Measurements from ENCODE around the gene RIBC2. TPM values are rescaled to one million over a fixed set of nuclear protein-coding genes. Genes with fewer than 3 reads are reported as not detected.

RIBC2 gene
- total and polyA plus RNA-seq, 9 of the 15 experiments (the other 6 are each of a cell fraction or from before 2014, with no cell fraction given) = not detected

DNA sequence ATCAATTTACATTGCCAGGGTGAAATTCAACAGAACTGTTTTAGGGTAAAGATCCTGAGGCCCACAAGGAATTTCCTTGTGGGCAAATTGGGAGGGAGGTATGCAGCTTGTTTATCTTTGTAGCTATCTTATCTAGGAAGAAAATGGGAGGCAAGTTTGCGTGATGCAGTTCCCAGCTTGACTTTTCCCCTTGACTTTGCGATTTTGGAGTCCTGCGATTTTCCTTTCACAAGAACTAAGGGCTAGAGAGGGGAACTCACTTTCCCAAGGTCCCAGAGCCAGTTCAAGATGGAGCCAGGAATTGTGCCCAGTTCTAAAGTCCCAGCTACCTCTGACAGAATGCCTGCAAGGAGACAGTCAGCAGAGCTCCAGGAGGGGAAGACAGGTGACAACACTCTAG, 30.7 kb downstream of the RIBC2 start:
- H3K4me3 ChIP-seq = no peak overlapping the region
- H2AFZ ChIP-seq (ENCODE audit: low read depth, low read length) = no peak overlapping the region
- in situ Hi-C loops (cut with MboI) = no loop called here
- WGBS (ENCODE audit: insufficient coverage, low coverage, missing lambda C conversion rate) = 6% methylated on average over 3 of the region's 3 CpGs
- intact Hi-C loops (cut with micrococcal nuclease) = no loop called here
- no peak overlapping the region for H3K9ac ChIP-seq (ENCODE audit: insufficient read depth in 1 of 2, low read depth in 2 of 2, low read length in 2 of 2)
- no peak overlapping the region for H3K27ac ChIP-seq (ENCODE audit: extremely low read depth, low read depth, low read length)
- H3K4me2 ChIP-seq (ENCODE audit: insufficient read depth, low read length) = no peak overlapping the region
- TF ChIP-seq PHF20 (IDR thresholded peaks at IDR 0.05; ENCODE audit: partially characterized antibody) (no peak), ZNF551 (CRISPR knock-in tag; IDR thresholded peaks at IDR 0.05) (no peak), POU5F1 (IDR thresholded peaks at IDR 0.05; ENCODE audit: borderline replicate concordance, low read depth, low read length, partially characterized antibody) (no peak), TBP (optimal IDR thresholded peaks at IDR 0.05; ENCODE audit: low read depth, low read length) (no peak), HNRNPLL (IDR thresholded peaks at IDR 0.05; ENCODE audit: low read depth, low read length, poor library complexity, severe bottlenecking) (no peak), HIVEP1 (CRISPR knock-in tag; IDR thresholded peaks at IDR 0.05) (no peak), ILK (tag; IDR thresholded peaks at IDR 0.05; ENCODE audit: borderline replicate concordance, low read depth) (no peak), ILF3 (IDR thresholded peaks at IDR 0.05; ENCODE audit: borderline replicate concordance) (no peak)
- TF ChIP-seq, protein P1, sequence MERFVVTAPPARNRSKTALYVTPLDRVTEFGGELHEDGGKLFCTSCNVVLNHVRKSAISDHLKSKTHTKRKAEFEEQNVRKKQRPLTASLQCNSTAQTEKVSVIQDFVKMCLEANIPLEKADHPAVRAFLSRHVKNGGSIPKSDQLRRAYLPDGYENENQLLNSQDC (CRISPR knock-in tag; IDR thresholded peaks at IDR 0.05) = no peak
- TF ChIP-seq, protein P2, sequence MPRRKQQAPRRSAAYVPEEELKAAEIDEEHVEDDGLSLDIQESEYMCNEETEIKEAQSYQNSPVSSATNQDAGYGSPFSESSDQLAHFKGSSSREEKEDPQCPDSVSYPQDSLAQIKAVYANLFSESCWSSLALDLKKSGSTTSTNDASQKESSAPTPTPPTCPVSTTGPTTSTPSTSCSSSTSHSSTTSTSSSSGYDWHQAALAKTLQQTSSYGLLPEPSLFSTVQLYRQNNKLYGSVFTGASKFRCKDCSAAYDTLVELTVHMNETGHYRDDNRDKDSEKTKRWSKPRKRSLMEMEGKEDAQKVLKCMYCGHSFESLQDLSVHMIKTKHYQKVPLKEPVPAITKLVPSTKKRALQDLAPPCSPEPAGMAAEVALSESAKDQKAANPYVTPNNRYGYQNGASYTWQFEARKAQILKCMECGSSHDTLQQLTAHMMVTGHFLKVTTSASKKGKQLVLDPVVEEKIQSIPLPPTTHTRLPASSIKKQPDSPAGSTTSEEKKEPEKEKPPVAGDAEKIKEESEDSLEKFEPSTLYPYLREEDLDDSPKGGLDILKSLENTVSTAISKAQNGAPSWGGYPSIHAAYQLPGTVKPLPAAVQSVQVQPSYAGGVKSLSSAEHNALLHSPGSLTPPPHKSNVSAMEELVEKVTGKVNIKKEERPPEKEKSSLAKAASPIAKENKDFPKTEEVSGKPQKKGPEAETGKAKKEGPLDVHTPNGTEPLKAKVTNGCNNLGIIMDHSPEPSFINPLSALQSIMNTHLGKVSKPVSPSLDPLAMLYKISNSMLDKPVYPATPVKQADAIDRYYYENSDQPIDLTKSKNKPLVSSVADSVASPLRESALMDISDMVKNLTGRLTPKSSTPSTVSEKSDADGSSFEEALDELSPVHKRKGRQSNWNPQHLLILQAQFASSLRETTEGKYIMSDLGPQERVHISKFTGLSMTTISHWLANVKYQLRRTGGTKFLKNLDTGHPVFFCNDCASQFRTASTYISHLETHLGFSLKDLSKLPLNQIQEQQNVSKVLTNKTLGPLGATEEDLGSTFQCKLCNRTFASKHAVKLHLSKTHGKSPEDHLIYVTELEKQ (CRISPR knock-in tag; IDR thresholded peaks at IDR 0.05) = no peak
- FAIRE-seq (no peak), DNase-seq (ENCODE audit: extremely low read depth in 1 of 4, low spot score in 3 of 4) (no peak), ATAC-seq (no peak)
- BruUV-seq (replicated peaks) = no TSS peak
- no peaks in the 10 kb centered on the region for H3K4me1 ChIP-seq (replicated peaks in 1 of 2; ENCODE audit: control insufficient read depth in 2 of 2, insufficient read depth in 2 of 2, low read length in 2 of 2)
- CTCF ChIA-PET (ENCODE audit: low intra/inter-chr PET ratio) = no interaction called here
- POLR2A ChIA-PET = interaction anchor here (0.9 kb wide), 1 partner anchor 82 kb away, joined by 3 read pairs; no protein-coding TSS in a partner anchor
- no peaks in the 10 kb centered on the region; the same call in 1 of the 2 replicates for H4K20me1 ChIP-seq (replicated peaks; ENCODE audit: control insufficient read depth, insufficient read depth, low read length)
- H3K79me2 ChIP-seq (ENCODE audit: control insufficient read depth, insufficient read depth, low read length) = no peaks in the 10 kb centered on the region
- H3K36me3 ChIP-seq (ENCODE audit: control insufficient read depth, insufficient read depth, low read length) = no peaks in the 10 kb centered on the region
- peaks cover 3 to 30% of the 10 kb centered on the region in 2 experiments; a peak in 2 of 5 replicates for H3K27me3 ChIP-seq (ENCODE audit: control insufficient read depth in 2 of 2, insufficient read depth in 2 of 2, low read length in 2 of 2)
- H3K9me1 ChIP-seq (ENCODE audit: control insufficient read depth, insufficient read depth, low read length) = no peaks in the 10 kb centered on the region
- H3K9me3 ChIP-seq (replicated peaks; ENCODE audit: control insufficient read depth, insufficient read depth, low read depth, low read length) = no peaks in the 10 kb centered on the region
